HG02973 (cell line): ENCODE data around the gene MCRS1.

Source experiments
- ATAC-seq: cut with Tn5 transposase; IDR thresholded peaks from one replicate; pipeline ENCODE4 v1.9.1; 2021; ENCODE audit warnings: moderate library complexity; ENCODE audit not compliant: unreplicated experiment

Gene MCRS1

GRCh38 chr12:49582850-49583249 lies 14.9 kb upstream of the MCRS1 start:
- ATAC-seq: no peak

- no peak for ATAC-seq
These were observed 14.3 kb upstream of the MCRS1 start for GRCh38 chr12:49582201-49582600.

GRCh38 chr12:49580572-49581535 lies 12.9 kb upstream of the MCRS1 start:
- ATAC-seq: no peak

- ATAC-seq: no peak
These were observed 10.7 kb upstream of the MCRS1 start for GRCh38 chr12:49578471-49579112.

GRCh38 chr12:49577589-49578315 lies 9.8 kb upstream of the MCRS1 start:
- no peak for ATAC-seq

GRCh38 chr12:49568442-49569162 lies 660 bp upstream of the MCRS1 start:
- peak; percentile 10 for ATAC-seq

- peak; percentile 8 for ATAC-seq
These were observed 686 bp downstream of the MCRS1 start for GRCh38 chr12:49567302-49567610.

- no peak for ATAC-seq
These were observed 1.6 kb downstream of the MCRS1 start for GRCh38 chr12:49566361-49566760.

- ATAC-seq: no peak
These were observed 2.3 kb downstream of the MCRS1 start for GRCh38 chr12:49565406-49566265.

GRCh38 chr12:49564686-49565405 lies 3.1 kb downstream of the MCRS1 start:
- ATAC-seq: no peak

GRCh38 chr12:49563951-49564685 lies 3.8 kb downstream of the MCRS1 start:
- ATAC-seq: no peak

GRCh38 chr12:49562831-49563230 lies 5.1 kb downstream of the MCRS1 start:
- ATAC-seq: no peak

GRCh38 chr12:49562233-49562632 lies 5.7 kb downstream of the MCRS1 start:
- no peak for ATAC-seq

GRCh38 chr12:49560695-49561094 lies 7.2 kb downstream of the MCRS1 start:
- no peak for ATAC-seq

- ATAC-seq: no peak
These were observed 8.8 kb downstream of the MCRS1 start for GRCh38 chr12:49559011-49559675.

GRCh38 chr12:49558526-49558925 lies 9.4 kb downstream of the MCRS1 start:
- no peak for ATAC-seq

- no peak for ATAC-seq
These were observed 10.1 kb downstream of the MCRS1 start for GRCh38 chr12:49557917-49558215.

GRCh38 chr12:49557187-49557916 lies 10.6 kb downstream of the MCRS1 start:
- ATAC-seq: no peak
